Activated CD8-positive, alpha-beta memory T cell treated with anti-CD3 and anti-CD28 coated beads for 24 hours (primary cell): Measurements from ENCODE around the gene UGT2B10.
"Not testable (repeated sequence)": the region's sequence is repeated elsewhere in the genome, so short reads cannot be mapped to it uniquely, and the experiment has no call there.

Experiments
- DNase-seq: peaks from one replicate; pipeline ENCODE4 v3.0.0-alpha.2; 2020

UGT2B10 gene

GRCh38 chr4:68815617-68816409, at the start of gene UGT2B10:
TSS of gene UGT2B10 (plus strand) at chr4:68815994. CDS start at chr4:68816020, 26 bp downstream.
- DNase-seq = not testable (repeated sequence)

- DNase-seq = not testable (repeated sequence)
These were observed 44.0 kb upstream of the UGT2B10 start for GRCh38 chr4:68771836-68772235.

GRCh38 chr4:68773699-68774098, 42.1 kb upstream of the UGT2B10 start:
- DNase-seq = no peak

- DNase-seq = no peak
These were observed 35.6 kb upstream of the UGT2B10 start for GRCh38 chr4:68780232-68780631.

- no peak for DNase-seq
These were observed 18.7 kb upstream of the UGT2B10 start for GRCh38 chr4:68797048-68797447.

GRCh38 chr4:68797618-68798017, 18.2 kb upstream of the UGT2B10 start:
- no peak for DNase-seq

GRCh38 chr4:68803013-68803412, 12.8 kb upstream of the UGT2B10 start:
- no peak for DNase-seq

- no peak for DNase-seq
These were observed 7.7 kb upstream of the UGT2B10 start for GRCh38 chr4:68808060-68808459.

GRCh38 chr4:68810919-68811318, 4.9 kb upstream of the UGT2B10 start:
- DNase-seq = no peak

- DNase-seq = not testable (repeated sequence)
These were observed 844 bp downstream of the UGT2B10 start for GRCh38 chr4:68816410-68817265.

GRCh38 chr4:68817386-68817785, 1.6 kb downstream of the UGT2B10 start:
- no peak for DNase-seq

GRCh38 chr4:68818030-68818462, 2.3 kb downstream of the UGT2B10 start:
- not testable (repeated sequence) for DNase-seq

GRCh38 chr4:68831642-68832041, 15.8 kb downstream of the UGT2B10 start:
- no peak for DNase-seq

- DNase-seq = no peak
These were observed 34.5 kb downstream of the UGT2B10 start for GRCh38 chr4:68850293-68850692.

- no peak for DNase-seq
These were observed 40.0 kb downstream of the UGT2B10 start for GRCh38 chr4:68855771-68856170.

GRCh38 chr4:68858039-68858438, 42.2 kb downstream of the UGT2B10 start:
- no peak for DNase-seq

- no peak for DNase-seq
These were observed 43.9 kb downstream of the UGT2B10 start for GRCh38 chr4:68859655-68860054.

GRCh38 chr4:68861057-68861456, 45.3 kb downstream of the UGT2B10 start:
- no peak for DNase-seq

GRCh38 chr4:68864438-68865187, 48.8 kb downstream of the UGT2B10 start:
- no peak for DNase-seq

GRCh38 chr4:68865188-68865638, 49.4 kb downstream of the UGT2B10 start:
- DNase-seq = no peak

- no peak for DNase-seq
These were observed 50.0 kb downstream of the UGT2B10 start for GRCh38 chr4:68865760-68866159.

GRCh38 chr4:68869274-68869773, 53.5 kb downstream of the UGT2B10 start:
- no peak for DNase-seq
